Measurements from ENCODE around the gene PLAGL1.

GRCh38 chr6:143961066-143961465 lies 47.0 kb downstream of the PLAGL1 start:
- no peak for TF ChIP-seq EZH2 (IDR thresholded peaks at IDR 0.05; ENCODE audit: insufficient read depth, poor library complexity, severe bottlenecking)
- no peak for TF ChIP-seq EZH2phosphoT487 (IDR thresholded peaks at IDR 0.05; ENCODE audit: insufficient read depth, low read depth)

Data from GM23248 (cell line).